ENCODE data around the gene IFNA5.

- no peak for TF ChIP-seq CTCF (IDR thresholded peaks at IDR 0.05)
- no peak for TF ChIP-seq POLR2A (IDR thresholded peaks at IDR 0.05; ENCODE audit: low read length)
- TF ChIP-seq EP300 (IDR thresholded peaks at IDR 0.05), result no peak
- TF ChIP-seq HOXA7 (CRISPR knock-in tag; IDR thresholded peaks at IDR 0.05), result no peak
- no peak for TF ChIP-seq RAD21 (conservative IDR thresholded peaks at IDR 0.05 in 1 of 2, IDR thresholded peaks at IDR 0.05 in 1 of 2)
- no peak for TF ChIP-seq SMC3 (IDR thresholded peaks at IDR 0.05)
- TF ChIP-seq MAX (IDR thresholded peaks at IDR 0.05), result no peak
- TF ChIP-seq, protein P1, sequence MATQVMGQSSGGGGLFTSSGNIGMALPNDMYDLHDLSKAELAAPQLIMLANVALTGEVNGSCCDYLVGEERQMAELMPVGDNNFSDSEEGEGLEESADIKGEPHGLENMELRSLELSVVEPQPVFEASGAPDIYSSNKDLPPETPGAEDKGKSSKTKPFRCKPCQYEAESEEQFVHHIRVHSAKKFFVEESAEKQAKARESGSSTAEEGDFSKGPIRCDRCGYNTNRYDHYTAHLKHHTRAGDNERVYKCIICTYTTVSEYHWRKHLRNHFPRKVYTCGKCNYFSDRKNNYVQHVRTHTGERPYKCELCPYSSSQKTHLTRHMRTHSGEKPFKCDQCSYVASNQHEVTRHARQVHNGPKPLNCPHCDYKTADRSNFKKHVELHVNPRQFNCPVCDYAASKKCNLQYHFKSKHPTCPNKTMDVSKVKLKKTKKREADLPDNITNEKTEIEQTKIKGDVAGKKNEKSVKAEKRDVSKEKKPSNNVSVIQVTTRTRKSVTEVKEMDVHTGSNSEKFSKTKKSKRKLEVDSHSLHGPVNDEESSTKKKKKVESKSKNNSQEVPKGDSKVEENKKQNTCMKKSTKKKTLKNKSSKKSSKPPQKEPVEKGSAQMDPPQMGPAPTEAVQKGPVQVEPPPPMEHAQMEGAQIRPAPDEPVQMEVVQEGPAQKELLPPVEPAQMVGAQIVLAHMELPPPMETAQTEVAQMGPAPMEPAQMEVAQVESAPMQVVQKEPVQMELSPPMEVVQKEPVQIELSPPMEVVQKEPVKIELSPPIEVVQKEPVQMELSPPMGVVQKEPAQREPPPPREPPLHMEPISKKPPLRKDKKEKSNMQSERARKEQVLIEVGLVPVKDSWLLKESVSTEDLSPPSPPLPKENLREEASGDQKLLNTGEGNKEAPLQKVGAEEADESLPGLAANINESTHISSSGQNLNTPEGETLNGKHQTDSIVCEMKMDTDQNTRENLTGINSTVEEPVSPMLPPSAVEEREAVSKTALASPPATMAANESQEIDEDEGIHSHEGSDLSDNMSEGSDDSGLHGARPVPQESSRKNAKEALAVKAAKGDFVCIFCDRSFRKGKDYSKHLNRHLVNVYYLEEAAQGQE (IDR thresholded peaks at IDR 0.05), result no peak
- TF ChIP-seq CHD2 (IDR thresholded peaks at IDR 0.05; ENCODE audit: low read length, partially characterized antibody), result no peak
- TF ChIP-seq HDAC2 (IDR thresholded peaks at IDR 0.05), result no peak
- no peak for TF ChIP-seq ZSCAN20 (CRISPR knock-in tag; IDR thresholded peaks at IDR 0.05)
- TF ChIP-seq PHF8 (IDR thresholded peaks at IDR 0.05; ENCODE audit: borderline replicate concordance, low read depth), result no peak
- TF ChIP-seq, protein P2, sequence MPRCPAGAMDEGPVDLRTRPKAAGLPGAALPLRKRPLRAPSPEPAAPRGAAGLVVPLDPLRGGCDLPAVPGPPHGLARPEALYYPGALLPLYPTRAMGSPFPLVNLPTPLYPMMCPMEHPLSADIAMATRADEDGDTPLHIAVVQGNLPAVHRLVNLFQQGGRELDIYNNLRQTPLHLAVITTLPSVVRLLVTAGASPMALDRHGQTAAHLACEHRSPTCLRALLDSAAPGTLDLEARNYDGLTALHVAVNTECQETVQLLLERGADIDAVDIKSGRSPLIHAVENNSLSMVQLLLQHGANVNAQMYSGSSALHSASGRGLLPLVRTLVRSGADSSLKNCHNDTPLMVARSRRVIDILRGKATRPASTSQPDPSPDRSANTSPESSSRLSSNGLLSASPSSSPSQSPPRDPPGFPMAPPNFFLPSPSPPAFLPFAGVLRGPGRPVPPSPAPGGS (IDR thresholded peaks at IDR 0.05), result no peak
Measured at GRCh38 chr9:21287280-21287679, 17.8 kb downstream of the IFNA5 start.

All from A549 (cell line).